GM12892 (cell line): ENCODE measurements around the gene SMIM31.

Experiments
- POLR2A ChIP-seq: IDR thresholded peaks from 2 replicates; pipeline ENCODE4 v1.6.1; 2011; ENCODE audit warnings: low read depth, low read length, control low read depth
- POLR2AphosphoS5 ChIP-seq: IDR thresholded peaks from 2 replicates; pipeline ENCODE4 v1.6.1; 2011; ENCODE audit warnings: low read depth, low read length, control low read depth

DNA sequence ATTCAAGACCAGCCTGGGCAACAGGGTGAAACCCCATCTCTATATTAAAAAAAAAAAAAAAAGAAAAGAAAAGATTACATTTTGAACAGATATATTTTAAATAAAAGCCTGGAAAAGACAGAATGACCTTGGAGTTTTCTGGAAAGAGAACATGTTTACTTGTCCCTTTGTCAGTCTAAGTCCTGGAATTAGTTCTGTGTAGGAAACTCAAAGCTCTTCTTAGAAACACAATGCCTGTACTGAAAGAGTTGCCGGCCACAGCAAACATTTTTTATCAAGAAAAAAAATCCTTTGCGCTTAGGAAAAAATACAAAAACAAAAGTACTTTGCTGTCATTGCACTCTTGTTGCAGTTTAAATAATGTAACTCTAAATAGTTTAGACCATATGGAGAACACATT is 59.6 kb downstream of the SMIM31 start:
- no peak for TF ChIP-seq POLR2A
- no peak for TF ChIP-seq POLR2AphosphoS5
